SU-DHL-6 (cell line): Measurements from ENCODE around the gene CELSR1.

Experiments used
- H2AFZ ChIP-seq: fragments of 200-600 bp; sonication (generic); 2 replicates; pipeline ENCODE4 v1.6.1; 2014; ENCODE audit warnings: low read depth, mild to moderate bottlenecking, moderate library complexity, mixed read lengths, antibody characterized with exemption, low read length; ENCODE audit not compliant: severe bottlenecking
- H3F3A ChIP-seq: fragments of 200-600 bp; shearing (Covaris generic); 2 replicates; pipeline ENCODE4 v1.6.0; 2016; ENCODE audit warnings: antibody characterized with exemption, mild to moderate bottlenecking; ENCODE audit not compliant: insufficient read depth
- H3K27ac ChIP-seq: fragments of 200-600 bp; sonication (generic); 2 replicates; pipeline ENCODE4 v1.5.1; 2016; ENCODE audit warnings: low read depth, mild to moderate bottlenecking, low read length, moderate library complexity, mixed read lengths
- H3K27me3 ChIP-seq: fragments of 200-600 bp; sonication (generic), shearing (Covaris generic); 2 replicates; pipeline ENCODE4 v1.6.0; 2014; ENCODE audit warnings: mild to moderate bottlenecking, low read length
- H3K36me3 ChIP-seq: fragments of 200-600 bp; sonication (generic); 2 replicates; pipeline ENCODE4 v1.6.1; 2014; ENCODE audit warnings: mild to moderate bottlenecking, low read length, mixed read lengths
- H3K4me2 ChIP-seq: fragments of 300-600, 200-600 bp; shearing (Covaris generic), sonication (generic); 2 replicates; pipeline ENCODE4 v1.6.0; 2014; ENCODE audit warnings: low read length, low read depth, mild to moderate bottlenecking; ENCODE audit not compliant: poor library complexity, severe bottlenecking
- H3K4me3 ChIP-seq: fragments of 200-600 bp; sonication (generic); 2 replicates; pipeline ENCODE4 v1.5.1; 2014; ENCODE audit warnings: antibody characterized with exemption, low read length, mild to moderate bottlenecking, mixed read lengths; ENCODE audit not compliant: insufficient read depth, poor library complexity, severe bottlenecking
- H3K79me2 ChIP-seq: fragments of 200-600 bp; sonication (generic); 2 replicates; pipeline ENCODE4 v1.6.1; 2014; ENCODE audit warnings: mild to moderate bottlenecking, low read length, moderate library complexity; ENCODE audit not compliant: insufficient read depth
- H3K9ac ChIP-seq: fragments of 200-600 bp; sonication (generic); 2 replicates; pipeline ENCODE4 v1.7.0; 2014; ENCODE audit warnings: mild to moderate bottlenecking, low read length
- H3K9me2 ChIP-seq: fragments of 200-600 bp; sonication (generic); replicated peaks from 2 replicates; pipeline ENCODE4 v1.6.1; 2014; ENCODE audit warnings: low read length; ENCODE audit not compliant: insufficient read depth
- H3K9me3 ChIP-seq: fragments of 200-600 bp; sonication (generic); 2 replicates; pipeline ENCODE4 v1.6.1; 2014; ENCODE audit warnings: low read length, mixed read lengths; ENCODE audit not compliant: insufficient read depth
- H4K20me1 ChIP-seq: fragments of 200-600 bp; sonication (generic); 2 replicates; pipeline ENCODE4 v1.6.1; 2014; ENCODE audit warnings: low read depth, mild to moderate bottlenecking, antibody characterized with exemption, low read length, moderate library complexity, mixed read lengths
- EZH2phosphoT487 ChIP-seq: fragments of 200-600 bp; sonication (generic), shearing (Covaris generic); conservative IDR thresholded peaks from 2 replicates; pipeline ENCODE4 v1.6.1; 2018; ENCODE audit warnings: mild to moderate bottlenecking, antibody characterized with exemption, low read length, moderate library complexity, mixed read lengths
- TF ChIP-seq, protein P1 (sequence below): fragments of 200-600 bp; sonication (generic); IDR thresholded peaks from one replicate; pipeline ENCODE4 v1.5.1; 2017; ENCODE audit warnings: antibody characterized with exemption, mild to moderate bottlenecking, low read length, moderate library complexity; ENCODE audit not compliant: insufficient read depth, poor library complexity, severe bottlenecking

CELSR1 gene

DNA sequence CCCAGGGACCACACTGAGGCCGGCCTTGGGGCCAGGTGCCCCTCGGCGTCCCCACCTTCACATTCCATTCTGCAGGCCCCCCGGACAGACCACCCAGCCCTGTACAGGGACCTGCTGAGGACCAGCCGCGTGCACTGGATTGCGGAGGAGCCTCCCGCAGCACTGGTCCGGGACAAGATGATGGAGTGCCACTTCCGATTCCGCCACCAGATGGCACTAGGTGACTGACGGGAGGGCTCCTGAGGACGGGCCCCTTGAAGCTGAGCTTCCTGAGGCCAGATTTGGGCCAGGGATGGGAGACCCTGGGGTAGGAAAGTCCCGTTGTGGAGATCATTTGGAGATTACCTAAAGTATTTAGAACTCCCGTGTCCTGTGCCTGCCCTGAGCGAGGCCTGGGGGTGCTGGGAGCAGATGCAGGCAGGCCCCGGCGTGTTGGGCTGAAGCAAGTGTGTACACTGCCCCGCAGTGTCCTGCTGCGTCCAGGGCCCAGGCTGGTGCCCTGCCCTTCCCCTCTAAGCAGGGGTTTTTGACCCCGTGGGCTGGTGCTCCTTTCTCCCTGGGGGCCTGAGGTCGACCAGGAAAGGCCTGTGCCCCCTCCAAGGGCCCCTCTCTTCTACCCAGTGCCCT lies 181.9 kb downstream of the CELSR1 start:
- H3K9ac ChIP-seq = no peak overlapping the region
- no peaks in the 10 kb centered on the region for H3K9me2 ChIP-seq
- TF ChIP-seq, protein P1, sequence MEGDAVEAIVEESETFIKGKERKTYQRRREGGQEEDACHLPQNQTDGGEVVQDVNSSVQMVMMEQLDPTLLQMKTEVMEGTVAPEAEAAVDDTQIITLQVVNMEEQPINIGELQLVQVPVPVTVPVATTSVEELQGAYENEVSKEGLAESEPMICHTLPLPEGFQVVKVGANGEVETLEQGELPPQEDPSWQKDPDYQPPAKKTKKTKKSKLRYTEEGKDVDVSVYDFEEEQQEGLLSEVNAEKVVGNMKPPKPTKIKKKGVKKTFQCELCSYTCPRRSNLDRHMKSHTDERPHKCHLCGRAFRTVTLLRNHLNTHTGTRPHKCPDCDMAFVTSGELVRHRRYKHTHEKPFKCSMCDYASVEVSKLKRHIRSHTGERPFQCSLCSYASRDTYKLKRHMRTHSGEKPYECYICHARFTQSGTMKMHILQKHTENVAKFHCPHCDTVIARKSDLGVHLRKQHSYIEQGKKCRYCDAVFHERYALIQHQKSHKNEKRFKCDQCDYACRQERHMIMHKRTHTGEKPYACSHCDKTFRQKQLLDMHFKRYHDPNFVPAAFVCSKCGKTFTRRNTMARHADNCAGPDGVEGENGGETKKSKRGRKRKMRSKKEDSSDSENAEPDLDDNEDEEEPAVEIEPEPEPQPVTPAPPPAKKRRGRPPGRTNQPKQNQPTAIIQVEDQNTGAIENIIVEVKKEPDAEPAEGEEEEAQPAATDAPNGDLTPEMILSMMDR = peak; percentile 69
- no peak for TF ChIP-seq EZH2phosphoT487
- H3K4me2 ChIP-seq = no peak overlapping the region
- H3K79me2 ChIP-seq = no peaks in the 10 kb centered on the region
- no peak overlapping the region for H3K27ac ChIP-seq
- peaks cover 4% of the 10 kb centered on the region; the same call in 1 of the 2 replicates for H3F3A ChIP-seq
- H3K4me3 ChIP-seq = no peak overlapping the region
- H2AFZ ChIP-seq = no peak overlapping the region
- no peaks in the 10 kb centered on the region for H4K20me1 ChIP-seq
- H3K36me3 ChIP-seq = no peaks in the 10 kb centered on the region
- H3K9me3 ChIP-seq = no peaks in the 10 kb centered on the region
- H3K27me3 ChIP-seq = no peaks in the 10 kb centered on the region

DNA sequence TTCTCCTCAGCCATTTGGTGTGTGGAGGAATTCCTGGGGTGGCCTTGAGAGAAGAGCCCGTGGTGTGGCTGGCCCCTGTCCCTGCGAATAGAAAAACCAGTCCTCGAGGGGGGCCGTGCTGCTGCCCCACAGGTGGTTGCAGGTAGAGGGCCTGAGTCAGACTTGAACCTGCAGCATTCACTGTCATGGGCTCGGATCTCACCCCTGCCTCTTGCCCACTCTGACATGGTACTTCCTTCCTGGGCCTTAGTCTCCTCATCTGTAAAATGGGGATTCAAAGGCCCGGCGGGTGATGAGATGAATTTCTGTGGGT lies 182.5 kb downstream of the CELSR1 start:
- no peaks in the 10 kb centered on the region for H3K9me3 ChIP-seq
- H3K27me3 ChIP-seq = no peaks in the 10 kb centered on the region
- H3K4me3 ChIP-seq = no peak overlapping the region
- no peaks in the 10 kb centered on the region for H3F3A ChIP-seq
- H3K9me2 ChIP-seq = no peaks in the 10 kb centered on the region
- TF ChIP-seq, protein P1 = no peak
- no peak for TF ChIP-seq EZH2phosphoT487
- H3K27ac ChIP-seq = no peak overlapping the region
- no peaks in the 10 kb centered on the region for H3K36me3 ChIP-seq
- no peaks in the 10 kb centered on the region for H4K20me1 ChIP-seq
- H2AFZ ChIP-seq = no peak overlapping the region
- no peak overlapping the region for H3K9ac ChIP-seq
- no peaks in the 10 kb centered on the region for H3K79me2 ChIP-seq
- H3K4me2 ChIP-seq = no peak overlapping the region

DNA sequence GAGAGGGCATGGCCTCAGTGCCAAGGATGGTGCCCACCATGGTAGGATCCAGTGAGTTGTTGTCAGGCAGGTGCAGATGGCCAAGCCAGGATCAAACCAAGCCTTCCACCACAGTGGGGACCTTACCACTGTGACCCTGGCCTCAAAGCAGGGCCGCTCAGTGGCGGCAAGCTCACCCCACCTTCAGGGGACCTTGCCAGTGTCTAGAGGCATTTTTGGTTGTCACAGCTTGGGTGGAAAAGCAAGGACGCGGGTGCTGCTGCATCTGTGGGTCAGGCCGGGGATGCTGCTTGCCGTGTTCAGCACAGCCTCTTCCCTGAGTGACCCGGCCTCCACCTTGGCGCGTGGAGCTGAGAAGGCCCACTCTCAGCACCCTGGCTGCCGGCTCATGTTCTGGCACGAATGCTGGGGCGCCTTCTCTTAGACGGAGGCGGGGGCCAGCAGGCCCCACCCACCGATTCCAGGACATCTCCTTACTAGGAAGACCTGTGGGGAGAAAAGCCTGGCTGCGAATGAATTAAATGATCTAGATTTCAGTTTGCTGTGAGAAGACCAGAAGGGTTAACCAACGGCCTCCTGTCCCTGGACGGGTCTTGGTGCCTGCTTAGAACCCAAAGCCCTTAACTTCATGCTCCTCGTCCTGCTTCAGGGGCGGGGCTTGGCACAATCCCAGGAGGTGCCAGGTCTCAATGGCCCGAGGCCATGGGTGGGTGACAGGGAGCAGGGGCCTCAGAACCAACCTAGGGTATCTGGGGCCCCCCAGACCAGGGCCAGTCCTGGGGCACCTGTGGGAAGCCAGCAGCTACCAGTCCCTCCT lies 183.0 kb downstream of the CELSR1 start:
- TF ChIP-seq, protein P1 = no peak
- TF ChIP-seq EZH2phosphoT487 = no peak

More for the DNA sequence above, 183.0 kb downstream of the CELSR1 start:
- Histone ChIP-seq H3K9me3 (no peaks in the 10 kb centered on the region), H3K36me3 (no peaks in the 10 kb centered on the region), H3K79me2 (no peaks in the 10 kb centered on the region), H3K4me3 (no peak overlapping the region), H2AFZ (no peak overlapping the region), H3K9me2 (no peaks in the 10 kb centered on the region), H3K27me3 (no peaks in the 10 kb centered on the region), H3K4me2 (no peak overlapping the region), H3F3A (no peaks in the 10 kb centered on the region), H3K27ac (no peak overlapping the region), H4K20me1 (no peaks in the 10 kb centered on the region), H3K9ac (no peak overlapping the region)
